OCI-LY3 (cell line): ENCODE data around the gene GPHN.

Experiments
- CTCF ChIP-seq: fragments of 200-600, 300-600 bp; sonication (generic); IDR thresholded peaks from 2 replicates; pipeline ENCODE4 v1.5.1; 2014; ENCODE audit warnings: antibody characterized with exemption, low read length, low read depth
- EZH2phosphoT487 ChIP-seq: fragments of 200-600 bp; shearing (Covaris generic); IDR thresholded peaks from 2 replicates; pipeline ENCODE4 v1.6.1; 2018; ENCODE audit warnings: antibody characterized with exemption, mixed run types, low read depth

GRCh38 chr14:67111022-67111421 is 603.1 kb downstream of the GPHN start:
- TF ChIP-seq CTCF (no peak), EZH2phosphoT487 (no peak)
